ENCODE data around the gene GDAP1L1.
"Not testable (repeated sequence)": the region's sequence is repeated elsewhere in the genome, so short reads cannot be mapped to it uniquely, and the experiment has no call there.

GDAP1L1 gene

GRCh38 chr20:44221368-44221954, 25.6 kb upstream of the GDAP1L1 start:
- no peak for DNase-seq

DNA sequence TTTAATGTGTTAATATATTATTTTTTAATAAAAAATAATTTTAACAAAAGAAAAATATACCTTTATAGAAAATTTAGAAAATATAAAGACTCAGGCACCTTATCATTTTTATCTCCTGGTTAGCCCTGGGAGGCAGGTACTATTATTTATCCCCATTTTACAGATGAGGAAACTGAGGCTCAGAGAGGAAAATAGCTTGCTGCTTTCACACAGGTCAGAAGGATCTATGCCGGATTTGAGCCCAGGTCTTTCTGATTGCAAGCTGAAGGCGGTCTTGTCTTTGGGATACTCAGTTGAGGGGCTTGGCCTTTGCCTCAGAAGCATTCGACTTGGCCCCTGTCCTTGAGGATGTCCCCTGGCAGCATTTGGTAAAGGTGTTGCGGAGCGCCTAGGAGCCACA, 25.1 kb upstream of the GDAP1L1 start:
- DNase-seq: no peak

DNA sequence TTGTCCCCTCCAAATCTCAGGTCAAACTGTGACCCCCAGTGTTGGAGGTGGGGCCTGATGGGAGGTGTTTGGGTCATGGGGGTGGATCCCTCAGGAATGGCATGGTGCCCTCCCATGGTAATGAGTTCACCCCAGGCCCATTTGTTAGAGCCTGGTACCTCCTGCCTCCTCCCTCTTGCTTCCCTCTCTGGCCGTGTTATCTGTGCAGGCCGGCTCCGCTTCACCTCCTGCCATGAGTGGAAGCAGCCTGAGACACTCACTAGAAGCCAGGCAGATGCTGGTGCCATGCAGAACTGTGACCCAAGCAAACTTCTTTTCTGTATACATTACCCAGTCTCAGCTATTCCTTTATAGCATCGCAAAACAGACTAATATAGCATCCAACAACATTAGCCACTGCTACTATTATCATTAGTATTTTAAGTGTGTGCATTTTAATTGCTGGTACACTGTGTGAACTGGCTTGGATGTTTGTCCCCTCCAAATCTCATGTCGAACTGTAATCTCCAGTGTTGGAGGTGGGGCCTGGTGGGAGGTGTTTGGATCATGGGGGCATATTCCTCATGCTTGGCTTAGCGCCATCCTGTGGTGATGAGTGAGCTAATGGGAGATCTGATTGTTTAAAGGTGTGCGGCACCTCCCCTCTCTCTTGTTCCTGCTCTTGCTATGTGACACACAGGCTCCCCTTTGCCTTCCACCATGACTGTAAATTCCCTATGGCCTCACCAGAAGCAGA, 24.3 kb upstream of the GDAP1L1 start:
- DNase-seq: no peak

- no peak for DNase-seq
These were observed 23.4 kb upstream of the GDAP1L1 start for GRCh38 chr20:44223721-44224120.

DNA sequence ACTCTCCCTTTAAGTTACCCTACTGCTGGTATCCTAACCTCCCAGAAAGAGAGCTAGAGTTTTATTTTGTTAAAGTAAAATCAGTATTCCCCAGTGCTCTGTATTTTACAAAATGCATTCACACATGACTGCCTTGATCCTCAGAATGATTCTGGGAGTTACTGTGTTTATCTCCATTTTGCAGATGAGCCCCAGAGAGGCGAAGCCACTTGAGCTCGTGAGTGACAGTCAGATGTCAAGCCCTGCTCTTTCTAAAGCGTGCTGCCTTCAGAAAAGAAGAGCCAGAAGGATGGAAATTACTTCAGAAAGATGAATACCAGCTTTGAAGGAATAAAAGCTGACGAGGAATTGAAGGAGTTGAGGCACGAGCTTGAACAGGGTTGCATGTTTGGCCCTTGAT, 22.5 kb upstream of the GDAP1L1 start:
- no peak for DNase-seq

- DNase-seq: no peak
These were observed 18.4 kb upstream of the GDAP1L1 start for GRCh38 chr20:44228465-44229258.

DNA sequence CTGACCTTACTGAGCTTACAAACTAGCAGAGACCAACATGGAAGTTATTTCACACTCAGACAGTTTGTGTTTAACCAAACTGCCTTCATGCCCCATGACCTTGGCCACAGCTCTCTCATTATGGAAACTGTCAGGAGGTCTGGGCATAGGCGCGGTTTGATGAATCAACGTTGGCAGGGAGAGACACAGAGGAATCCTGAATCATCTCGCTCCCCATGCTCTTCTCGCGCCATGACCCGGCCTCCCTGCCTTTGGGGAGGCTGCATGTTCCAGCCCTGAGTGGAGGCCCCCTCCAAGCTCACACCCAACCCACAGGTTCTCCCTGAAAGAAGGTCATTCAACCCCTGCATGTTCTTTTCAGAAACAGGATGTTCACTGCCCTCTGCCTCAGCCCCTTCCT, 15.9 kb upstream of the GDAP1L1 start:
- no peak for DNase-seq

- DNase-seq: no peak
These were observed 15.2 kb upstream of the GDAP1L1 start for GRCh38 chr20:44231713-44232468.

- not testable (repeated sequence) for DNase-seq
These were observed 14.6 kb upstream of the GDAP1L1 start for GRCh38 chr20:44232469-44232856.

DNA sequence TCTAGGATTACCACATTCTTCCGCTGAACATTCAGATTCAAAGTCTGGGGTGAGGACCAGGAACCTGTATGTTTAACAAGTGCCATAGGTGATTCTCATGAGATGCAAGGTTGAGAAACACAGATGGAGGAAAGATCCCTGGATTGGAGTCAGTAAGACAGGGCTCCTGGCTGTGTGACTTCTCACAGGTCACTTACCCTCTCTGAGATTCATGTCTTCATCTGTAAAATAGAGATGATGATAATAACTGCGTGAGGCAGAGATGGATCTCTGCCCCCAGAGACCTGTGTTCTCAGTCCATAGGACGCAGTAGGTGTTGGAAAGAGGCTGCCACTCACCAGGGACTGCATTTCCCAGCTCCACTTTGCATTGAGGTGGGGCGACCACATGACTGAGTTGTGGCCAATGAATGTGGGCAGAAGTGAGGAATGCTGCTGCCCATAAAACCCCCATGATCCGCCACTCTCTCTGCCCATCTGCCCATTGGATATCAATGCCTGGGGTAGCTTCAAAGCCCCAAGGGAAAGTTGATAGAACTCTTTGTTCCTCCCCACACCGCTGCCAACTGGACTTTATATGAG, 13.6 kb upstream of the GDAP1L1 start:
- no peak for DNase-seq

DNA sequence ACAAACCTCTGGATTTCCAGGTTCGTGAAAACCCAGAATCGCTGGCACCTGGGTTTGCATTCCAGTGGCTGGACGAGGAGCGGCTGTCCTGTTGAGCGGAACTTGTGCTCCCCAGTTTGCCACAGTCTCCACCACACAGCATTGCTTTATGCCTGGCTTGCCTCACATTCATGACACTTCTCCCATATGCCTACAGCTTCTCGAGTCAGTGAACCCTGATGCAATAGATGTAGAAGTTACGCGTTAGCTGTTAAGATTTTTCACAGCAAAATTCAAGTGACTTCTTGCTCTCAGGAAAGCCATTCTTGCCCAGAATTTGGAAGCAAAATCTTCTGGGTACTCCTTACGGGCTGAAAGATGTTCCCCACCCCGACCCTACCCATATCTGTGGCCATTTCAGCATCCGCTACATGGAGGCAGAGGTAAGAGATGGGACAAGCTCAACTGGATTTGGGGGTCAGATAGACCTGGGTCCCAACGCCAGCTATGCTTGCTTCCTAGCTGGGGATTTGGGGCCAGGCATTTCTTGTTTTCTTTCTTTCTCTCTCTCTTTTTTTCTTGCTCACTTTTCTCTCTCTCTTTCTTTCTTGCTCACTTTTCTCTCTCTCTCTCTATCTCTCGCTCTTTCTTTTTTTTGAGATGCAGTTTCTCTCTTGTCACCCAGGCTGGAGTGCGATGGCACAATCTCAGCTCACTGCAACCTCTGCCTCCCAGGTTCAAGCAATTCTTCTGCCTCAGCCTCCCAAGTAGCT, 12.4 kb upstream of the GDAP1L1 start:
- DNase-seq: no peak

DNA sequence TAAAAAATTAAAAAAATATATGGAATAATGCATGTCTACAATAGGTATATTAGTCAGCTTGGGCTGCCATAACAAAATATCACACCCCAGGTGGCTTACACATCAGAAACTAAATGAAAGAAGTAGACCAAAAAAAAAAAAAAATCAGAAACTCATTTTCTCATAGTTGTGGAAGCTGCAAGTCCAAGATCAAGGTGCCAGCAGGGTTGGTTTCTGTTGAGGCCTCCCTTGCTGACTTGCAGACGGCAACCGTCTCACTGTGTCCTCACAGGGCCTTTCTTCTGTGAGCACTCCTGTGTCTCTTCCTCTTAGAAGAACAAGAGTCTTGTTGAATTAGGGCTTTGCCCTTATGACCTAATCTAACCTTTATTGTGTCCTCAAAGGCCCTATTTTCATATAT, 11.4 kb upstream of the GDAP1L1 start:
- no peak for DNase-seq

DNA sequence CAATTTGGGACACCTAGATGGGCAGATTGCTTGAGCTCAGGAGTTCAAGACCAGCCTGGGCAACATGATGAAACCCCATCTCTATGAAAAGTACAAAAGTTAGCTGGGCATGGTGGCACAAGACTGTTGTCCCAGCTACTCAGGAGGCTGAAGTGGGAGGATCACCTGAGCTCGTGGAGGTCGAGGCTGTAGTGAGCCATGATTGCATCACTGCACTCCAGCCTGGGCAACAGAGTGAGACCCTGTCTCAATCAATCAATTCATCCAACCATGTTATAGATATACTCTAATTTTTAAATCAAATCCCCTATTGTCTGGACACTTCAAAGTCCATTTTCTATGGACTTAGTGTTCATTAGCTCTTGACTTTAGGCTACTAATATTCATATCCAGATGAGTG, 10.3 kb upstream of the GDAP1L1 start:
- not testable (repeated sequence) for DNase-seq

DNA sequence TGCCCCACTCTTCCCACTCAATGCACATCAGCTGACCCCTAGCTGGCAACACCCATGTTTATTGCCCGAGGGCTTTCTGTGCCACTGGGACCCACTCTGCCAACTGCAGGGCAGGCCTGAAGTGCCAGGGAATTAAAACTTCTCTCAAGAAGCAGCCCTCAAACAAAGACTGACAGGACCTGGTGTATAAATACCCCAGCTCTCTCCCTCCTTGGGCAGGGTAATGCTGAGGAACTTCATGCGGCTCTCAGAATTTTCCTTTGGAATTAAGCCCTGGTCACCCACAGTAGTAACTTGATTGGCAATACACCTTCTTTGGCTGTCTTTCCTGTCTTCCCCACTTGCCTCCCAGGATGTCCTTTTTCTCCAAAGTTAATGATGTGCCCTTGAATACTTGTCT, 5.3 kb upstream of the GDAP1L1 start:
- DNase-seq: no peak

DNA sequence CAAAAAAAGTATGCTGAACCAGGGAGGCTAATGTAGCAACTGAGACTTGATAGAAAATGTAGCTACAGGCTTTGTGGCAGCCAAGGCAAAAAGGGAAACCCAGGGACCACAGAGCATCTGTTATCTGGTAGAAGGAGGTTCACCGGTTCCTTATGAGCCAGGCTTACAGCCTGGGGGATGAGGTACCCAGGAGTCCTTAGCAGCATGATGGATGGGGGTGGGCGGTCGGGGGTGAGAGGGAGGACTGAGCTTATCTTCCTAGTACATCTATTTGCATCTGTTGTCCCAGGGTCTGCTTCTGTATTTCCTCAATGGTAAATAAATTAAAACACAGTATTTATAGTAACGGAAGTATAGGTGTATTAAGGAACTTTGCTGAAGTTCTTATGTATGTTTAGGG, 1.1 kb upstream of the GDAP1L1 start:
- no peak for DNase-seq

GRCh38 chr20:44247586-44248409, 690 bp downstream of the GDAP1L1 start:
- peak; percentile 49 for DNase-seq

- DNase-seq: no peak
These were observed 1.3 kb downstream of the GDAP1L1 start for GRCh38 chr20:44248410-44248759.

- DNase-seq: no peak
These were observed 4.2 kb downstream of the GDAP1L1 start for GRCh38 chr20:44251284-44251683.

GRCh38 chr20:44253528-44253927, 6.4 kb downstream of the GDAP1L1 start:
- DNase-seq: no peak

DNA sequence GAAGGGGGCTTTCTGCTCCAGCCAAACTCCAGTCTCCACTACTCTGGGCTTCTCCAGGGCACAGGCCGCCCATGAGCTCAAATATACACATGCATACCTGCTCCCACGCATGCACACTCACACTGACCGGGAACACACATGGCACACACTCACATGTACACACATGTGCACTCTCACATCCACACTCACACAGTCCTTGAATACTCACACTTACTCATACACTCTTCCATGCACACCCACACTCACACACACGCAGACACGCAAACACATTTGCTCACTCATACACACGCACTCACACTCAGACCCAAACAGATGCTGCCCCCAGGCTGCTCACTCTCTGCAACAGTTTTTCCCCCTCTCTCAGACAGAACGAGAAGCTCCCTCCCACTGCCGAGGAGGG, 7.0 kb downstream of the GDAP1L1 start:
- no peak for DNase-seq

GRCh38 chr20:44255942-44256341, 8.8 kb downstream of the GDAP1L1 start:
- DNase-seq: no peak
